Measurements from ENCODE around the gene TTC3.
"Not testable (repeated sequence)": the region's sequence is repeated elsewhere in the genome, so short reads cannot be mapped to it uniquely, and the experiment has no call there.

TTC3 gene

GRCh38 chr21:37072988-37073416, at the start of gene TTC3, which contains the start of gene PIGP:
TSS of gene TTC3 (plus strand) at chr21:37073254. CDS start at chr21:37087258, 14,004 bp downstream.
TSS of gene PIGP (minus strand) at chr21:37073071. CDS start at chr21:37072515, 556 bp downstream.
- FAIRE-seq, result no peak

GRCh38 chr21:37026499-37026898, 46.6 kb upstream of the TTC3 start:
- no peak for FAIRE-seq

- no peak for FAIRE-seq
Measured at GRCh38 chr21:37028570-37028969, 44.5 kb upstream of the TTC3 start.

- FAIRE-seq, result no peak
Measured at GRCh38 chr21:37030864-37031263, 42.2 kb upstream of the TTC3 start.

- no peak for FAIRE-seq
Measured at GRCh38 chr21:37032293-37032692, 40.8 kb upstream of the TTC3 start.

GRCh38 chr21:37032877-37033471, 40.1 kb upstream of the TTC3 start:
- no peak for FAIRE-seq

GRCh38 chr21:37034394-37034793, 38.7 kb upstream of the TTC3 start:
- FAIRE-seq, result not testable (repeated sequence)

GRCh38 chr21:37036177-37036576, 36.9 kb upstream of the TTC3 start:
- no peak for FAIRE-seq

GRCh38 chr21:37039411-37040075, 33.5 kb upstream of the TTC3 start:
- FAIRE-seq, result no peak

- no peak for FAIRE-seq
Measured at GRCh38 chr21:37040212-37040611, 32.8 kb upstream of the TTC3 start.

- no peak for FAIRE-seq
Measured at GRCh38 chr21:37041706-37042271, 31.3 kb upstream of the TTC3 start.

GRCh38 chr21:37043818-37044217, 29.2 kb upstream of the TTC3 start:
- FAIRE-seq, result no peak

GRCh38 chr21:37044643-37045042, 28.4 kb upstream of the TTC3 start:
- no peak for FAIRE-seq

- no peak for FAIRE-seq
Measured at GRCh38 chr21:37045149-37045548, 27.9 kb upstream of the TTC3 start.

- no peak for FAIRE-seq
Measured at GRCh38 chr21:37045556-37045955, 27.5 kb upstream of the TTC3 start.

GRCh38 chr21:37047079-37047478, 26.0 kb upstream of the TTC3 start:
- FAIRE-seq, result no peak

- FAIRE-seq, result not testable (repeated sequence)
Measured at GRCh38 chr21:37049741-37050140, 23.3 kb upstream of the TTC3 start.

- no peak for FAIRE-seq
Measured at GRCh38 chr21:37055271-37055855, 17.7 kb upstream of the TTC3 start.

GRCh38 chr21:37057614-37058013, 15.4 kb upstream of the TTC3 start:
- FAIRE-seq, result no peak

GRCh38 chr21:37058261-37058660, 14.8 kb upstream of the TTC3 start:
- no peak for FAIRE-seq

GRCh38 chr21:37059181-37059580, 13.9 kb upstream of the TTC3 start:
- FAIRE-seq, result no peak

- no peak for FAIRE-seq
Measured at GRCh38 chr21:37060296-37060695, 12.8 kb upstream of the TTC3 start.

GRCh38 chr21:37061926-37062592, 11.0 kb upstream of the TTC3 start:
- no peak for FAIRE-seq

Measured in colon (tissue), 2 donors.